ENCODE data around the gene IL12A.

GRCh38 chr3:159996018-159996417 lies 7.4 kb downstream of the IL12A start:
- TF ChIP-seq, protein P1, sequence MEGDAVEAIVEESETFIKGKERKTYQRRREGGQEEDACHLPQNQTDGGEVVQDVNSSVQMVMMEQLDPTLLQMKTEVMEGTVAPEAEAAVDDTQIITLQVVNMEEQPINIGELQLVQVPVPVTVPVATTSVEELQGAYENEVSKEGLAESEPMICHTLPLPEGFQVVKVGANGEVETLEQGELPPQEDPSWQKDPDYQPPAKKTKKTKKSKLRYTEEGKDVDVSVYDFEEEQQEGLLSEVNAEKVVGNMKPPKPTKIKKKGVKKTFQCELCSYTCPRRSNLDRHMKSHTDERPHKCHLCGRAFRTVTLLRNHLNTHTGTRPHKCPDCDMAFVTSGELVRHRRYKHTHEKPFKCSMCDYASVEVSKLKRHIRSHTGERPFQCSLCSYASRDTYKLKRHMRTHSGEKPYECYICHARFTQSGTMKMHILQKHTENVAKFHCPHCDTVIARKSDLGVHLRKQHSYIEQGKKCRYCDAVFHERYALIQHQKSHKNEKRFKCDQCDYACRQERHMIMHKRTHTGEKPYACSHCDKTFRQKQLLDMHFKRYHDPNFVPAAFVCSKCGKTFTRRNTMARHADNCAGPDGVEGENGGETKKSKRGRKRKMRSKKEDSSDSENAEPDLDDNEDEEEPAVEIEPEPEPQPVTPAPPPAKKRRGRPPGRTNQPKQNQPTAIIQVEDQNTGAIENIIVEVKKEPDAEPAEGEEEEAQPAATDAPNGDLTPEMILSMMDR (IDR thresholded peaks at IDR 0.05; ENCODE audit: insufficient read depth, low read length): no peak
- TF ChIP-seq POLR2AphosphoS5 (IDR thresholded peaks at IDR 0.05; ENCODE audit: low read depth) (no peak), GABPA (IDR thresholded peaks at IDR 0.05; ENCODE audit: low read depth) (no peak), SPI1 (IDR thresholded peaks at IDR 0.05; ENCODE audit: borderline replicate concordance, low read depth) (no peak)
- TF ChIP-seq, protein P2, sequence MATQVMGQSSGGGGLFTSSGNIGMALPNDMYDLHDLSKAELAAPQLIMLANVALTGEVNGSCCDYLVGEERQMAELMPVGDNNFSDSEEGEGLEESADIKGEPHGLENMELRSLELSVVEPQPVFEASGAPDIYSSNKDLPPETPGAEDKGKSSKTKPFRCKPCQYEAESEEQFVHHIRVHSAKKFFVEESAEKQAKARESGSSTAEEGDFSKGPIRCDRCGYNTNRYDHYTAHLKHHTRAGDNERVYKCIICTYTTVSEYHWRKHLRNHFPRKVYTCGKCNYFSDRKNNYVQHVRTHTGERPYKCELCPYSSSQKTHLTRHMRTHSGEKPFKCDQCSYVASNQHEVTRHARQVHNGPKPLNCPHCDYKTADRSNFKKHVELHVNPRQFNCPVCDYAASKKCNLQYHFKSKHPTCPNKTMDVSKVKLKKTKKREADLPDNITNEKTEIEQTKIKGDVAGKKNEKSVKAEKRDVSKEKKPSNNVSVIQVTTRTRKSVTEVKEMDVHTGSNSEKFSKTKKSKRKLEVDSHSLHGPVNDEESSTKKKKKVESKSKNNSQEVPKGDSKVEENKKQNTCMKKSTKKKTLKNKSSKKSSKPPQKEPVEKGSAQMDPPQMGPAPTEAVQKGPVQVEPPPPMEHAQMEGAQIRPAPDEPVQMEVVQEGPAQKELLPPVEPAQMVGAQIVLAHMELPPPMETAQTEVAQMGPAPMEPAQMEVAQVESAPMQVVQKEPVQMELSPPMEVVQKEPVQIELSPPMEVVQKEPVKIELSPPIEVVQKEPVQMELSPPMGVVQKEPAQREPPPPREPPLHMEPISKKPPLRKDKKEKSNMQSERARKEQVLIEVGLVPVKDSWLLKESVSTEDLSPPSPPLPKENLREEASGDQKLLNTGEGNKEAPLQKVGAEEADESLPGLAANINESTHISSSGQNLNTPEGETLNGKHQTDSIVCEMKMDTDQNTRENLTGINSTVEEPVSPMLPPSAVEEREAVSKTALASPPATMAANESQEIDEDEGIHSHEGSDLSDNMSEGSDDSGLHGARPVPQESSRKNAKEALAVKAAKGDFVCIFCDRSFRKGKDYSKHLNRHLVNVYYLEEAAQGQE (IDR thresholded peaks at IDR 0.05; ENCODE audit: insufficient replicate concordance, low read depth): no peak
